ENCODE results near the gene NMD3.
"Not testable (repeated sequence)": the region's sequence is repeated elsewhere in the genome, so short reads cannot be mapped to it uniquely, and the experiment has no call there.

GRCh38 chr3:161181371-161181770 is 39.7 kb upstream of the NMD3 start:
- not testable (repeated sequence) for TF ChIP-seq EZH2 (IDR thresholded peaks at IDR 0.05; ENCODE audit: borderline replicate concordance, low read depth, low read length, poor library complexity, severe bottlenecking); CTCF (conservative IDR thresholded peaks at IDR 0.05; ENCODE audit: low read depth, low read length)

All from A673 (cell line).